ENCODE measurements around the gene LRRC61. TPM values are rescaled to one million over a fixed set of nuclear protein-coding genes. Genes with fewer than 3 reads are reported as not detected.

Gene LRRC61
- total and polyA plus RNA-seq, 2 of the 13 experiments (the other 11 are each of a cell fraction or from before 2014, with no cell fraction given): 33.0 to 34.8 TPM

DNA sequence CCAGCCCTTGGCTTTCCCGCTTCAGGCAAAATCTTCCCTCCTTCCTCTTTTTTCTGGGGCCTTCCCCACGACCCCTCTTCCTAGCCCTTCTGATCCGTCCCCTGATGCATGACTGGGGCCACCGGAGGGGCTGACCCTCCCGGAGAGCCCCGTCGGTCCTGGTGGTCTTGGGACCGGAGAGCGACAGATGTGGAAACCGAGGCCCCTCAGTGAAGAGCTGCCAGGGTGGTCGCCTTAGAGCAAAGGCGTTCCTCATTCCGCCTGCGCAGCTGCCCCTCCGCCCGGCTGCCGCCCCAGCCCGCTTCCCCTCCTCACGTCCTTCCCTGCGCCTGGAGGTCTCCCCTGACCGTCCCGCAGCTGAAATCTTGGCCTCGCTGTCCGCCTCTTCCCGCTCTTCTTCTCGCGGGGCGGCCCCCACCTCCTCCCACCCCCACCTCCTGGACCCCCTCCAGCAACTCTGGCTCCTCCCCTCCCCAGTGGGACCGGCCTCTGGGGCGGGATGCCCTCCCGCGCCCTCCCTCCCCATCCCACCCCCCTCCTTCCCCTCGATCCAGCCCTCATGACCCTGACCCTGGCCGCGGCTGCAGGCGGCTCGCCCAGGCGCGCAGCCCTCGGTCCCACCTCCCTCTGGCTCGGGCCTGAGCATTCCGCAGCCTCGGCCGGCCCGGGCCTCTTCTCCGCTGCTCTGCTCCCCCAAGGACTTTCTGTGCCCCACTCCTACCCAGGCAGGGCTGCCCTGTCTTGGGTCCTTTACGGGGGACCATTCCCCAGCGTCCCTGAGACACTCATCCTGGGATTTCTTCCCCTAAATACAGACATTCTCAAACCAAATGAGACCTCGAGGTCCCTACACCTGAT, 18.3 kb downstream of the LRRC61 start, which contains the start of gene RARRES2 (continued):
- TF ChIP-seq, protein P1, sequence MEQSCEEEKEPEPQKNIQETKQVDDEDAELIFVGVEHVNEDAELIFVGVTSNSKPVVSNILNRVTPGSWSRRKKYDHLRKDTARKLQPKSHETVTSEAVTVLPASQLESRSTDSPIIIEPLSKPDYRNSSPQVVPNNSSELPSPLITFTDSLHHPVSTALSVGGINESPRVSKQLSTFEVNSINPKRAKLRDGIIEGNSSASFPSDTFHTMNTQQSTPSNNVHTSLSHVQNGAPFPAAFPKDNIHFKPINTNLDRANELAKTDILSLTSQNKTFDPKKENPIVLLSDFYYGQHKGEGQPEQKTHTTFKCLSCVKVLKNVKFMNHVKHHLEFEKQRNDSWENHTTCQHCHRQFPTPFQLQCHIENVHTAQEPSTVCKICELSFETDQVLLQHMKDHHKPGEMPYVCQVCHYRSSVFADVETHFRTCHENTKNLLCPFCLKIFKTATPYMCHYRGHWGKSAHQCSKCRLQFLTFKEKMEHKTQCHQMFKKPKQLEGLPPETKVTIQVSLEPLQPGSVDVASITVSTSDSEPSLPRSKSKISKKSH (CRISPR knock-in tag; IDR thresholded peaks at IDR 0.05; ENCODE audit: borderline replicate concordance): no peak
- TF ChIP-seq FOXP1 (IDR thresholded peaks at IDR 0.05): no peak
- no peak for TF ChIP-seq FOXP1 (CRISPR knock-in tag; IDR thresholded peaks at IDR 0.05)
- TF ChIP-seq TBP (CRISPR knock-in tag; IDR thresholded peaks at IDR 0.05): no peak
- TF ChIP-seq RFXAP (CRISPR knock-in tag; IDR thresholded peaks at IDR 0.05; ENCODE audit: borderline replicate concordance): 0 out of 2 replicates have a peak, but pooled peaks have one; percentile 8
- no peak for TF ChIP-seq SRSF9 (IDR thresholded peaks at IDR 0.05; ENCODE audit: borderline replicate concordance, insufficient read depth, low read depth, low read length, poor library complexity, severe bottlenecking)
- no peak for TF ChIP-seq NONO (IDR thresholded peaks at IDR 0.05)
- TF ChIP-seq NONO (CRISPR knock-in tag; conservative IDR thresholded peaks at IDR 0.05): no peak
- TF ChIP-seq NFE2L2 (IDR thresholded peaks at IDR 0.05; ENCODE audit: low read length): no peak
- TF ChIP-seq, protein P2, sequence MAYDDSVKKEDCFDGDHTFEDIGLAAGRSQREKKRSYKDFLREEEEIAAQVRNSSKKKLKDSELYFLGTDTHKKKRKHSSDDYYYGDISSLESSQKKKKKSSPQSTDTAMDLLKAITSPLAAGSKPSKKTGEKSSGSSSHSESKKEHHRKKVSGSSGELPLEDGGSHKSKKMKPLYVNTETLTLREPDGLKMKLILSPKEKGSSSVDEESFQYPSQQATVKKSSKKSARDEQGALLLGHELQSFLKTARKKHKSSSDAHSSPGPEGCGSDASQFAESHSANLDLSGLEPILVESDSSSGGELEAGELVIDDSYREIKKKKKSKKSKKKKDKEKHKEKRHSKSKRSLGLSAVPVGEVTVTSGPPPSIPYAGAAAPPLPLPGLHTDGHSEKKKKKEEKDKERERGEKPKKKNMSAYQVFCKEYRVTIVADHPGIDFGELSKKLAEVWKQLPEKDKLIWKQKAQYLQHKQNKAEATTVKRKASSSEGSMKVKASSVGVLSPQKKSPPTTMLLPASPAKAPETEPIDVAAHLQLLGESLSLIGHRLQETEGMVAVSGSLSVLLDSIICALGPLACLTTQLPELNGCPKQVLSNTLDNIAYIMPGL (CRISPR knock-in tag; IDR thresholded peaks at IDR 0.05; ENCODE audit: borderline replicate concordance in 1 of 2, low read depth in 1 of 2): no peak; a peak in 1 of 4 replicates
- TF ChIP-seq ZNF484 (CRISPR knock-in tag; IDR thresholded peaks at IDR 0.05; ENCODE audit: borderline replicate concordance, low read depth): no peak
- TF ChIP-seq SP140L (CRISPR knock-in tag; IDR thresholded peaks at IDR 0.05; ENCODE audit: borderline replicate concordance): no peak
- peak; percentile 68 for TF ChIP-seq ZBTB7B (CRISPR knock-in tag; IDR thresholded peaks at IDR 0.05)
- TF ChIP-seq BRCA1 (CRISPR knock-in tag; IDR thresholded peaks at IDR 0.05): no peak
- TF ChIP-seq ERF (CRISPR knock-in tag; IDR thresholded peaks at IDR 0.05): 0 out of 2 replicates have a peak, but pooled peaks have one; percentile 25
- TF ChIP-seq, protein P3, sequence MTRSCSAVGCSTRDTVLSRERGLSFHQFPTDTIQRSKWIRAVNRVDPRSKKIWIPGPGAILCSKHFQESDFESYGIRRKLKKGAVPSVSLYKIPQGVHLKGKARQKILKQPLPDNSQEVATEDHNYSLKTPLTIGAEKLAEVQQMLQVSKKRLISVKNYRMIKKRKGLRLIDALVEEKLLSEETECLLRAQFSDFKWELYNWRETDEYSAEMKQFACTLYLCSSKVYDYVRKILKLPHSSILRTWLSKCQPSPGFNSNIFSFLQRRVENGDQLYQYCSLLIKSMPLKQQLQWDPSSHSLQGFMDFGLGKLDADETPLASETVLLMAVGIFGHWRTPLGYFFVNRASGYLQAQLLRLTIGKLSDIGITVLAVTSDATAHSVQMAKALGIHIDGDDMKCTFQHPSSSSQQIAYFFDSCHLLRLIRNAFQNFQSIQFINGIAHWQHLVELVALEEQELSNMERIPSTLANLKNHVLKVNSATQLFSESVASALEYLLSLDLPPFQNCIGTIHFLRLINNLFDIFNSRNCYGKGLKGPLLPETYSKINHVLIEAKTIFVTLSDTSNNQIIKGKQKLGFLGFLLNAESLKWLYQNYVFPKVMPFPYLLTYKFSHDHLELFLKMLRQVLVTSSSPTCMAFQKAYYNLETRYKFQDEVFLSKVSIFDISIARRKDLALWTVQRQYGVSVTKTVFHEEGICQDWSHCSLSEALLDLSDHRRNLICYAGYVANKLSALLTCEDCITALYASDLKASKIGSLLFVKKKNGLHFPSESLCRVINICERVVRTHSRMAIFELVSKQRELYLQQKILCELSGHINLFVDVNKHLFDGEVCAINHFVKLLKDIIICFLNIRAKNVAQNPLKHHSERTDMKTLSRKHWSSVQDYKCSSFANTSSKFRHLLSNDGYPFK (CRISPR knock-in tag; IDR thresholded peaks at IDR 0.05; ENCODE audit: borderline replicate concordance): no peak
- TF ChIP-seq, protein P4, sequence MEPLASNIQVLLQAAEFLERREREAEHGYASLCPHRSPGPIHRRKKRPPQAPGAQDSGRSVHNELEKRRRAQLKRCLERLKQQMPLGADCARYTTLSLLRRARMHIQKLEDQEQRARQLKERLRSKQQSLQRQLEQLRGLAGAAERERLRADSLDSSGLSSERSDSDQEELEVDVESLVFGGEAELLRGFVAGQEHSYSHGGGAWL (CRISPR knock-in tag; IDR thresholded peaks at IDR 0.05): no peak
- TF ChIP-seq ZSCAN9 (CRISPR knock-in tag; IDR thresholded peaks at IDR 0.05; ENCODE audit: borderline replicate concordance): no peak
- TF ChIP-seq ZNF788 (CRISPR knock-in tag; IDR thresholded peaks at IDR 0.05; ENCODE audit: borderline replicate concordance): no peak
- no peak for TF ChIP-seq HDAC6 (IDR thresholded peaks at IDR 0.05; ENCODE audit: low read depth, low read length)
- no peak for TF ChIP-seq ZNF607 (CRISPR knock-in tag; IDR thresholded peaks at IDR 0.05; ENCODE audit: borderline replicate concordance)
- TF ChIP-seq ZNF777 (CRISPR knock-in tag; IDR thresholded peaks at IDR 0.05): 0 out of 2 replicates have a peak, but pooled peaks have one; percentile 37
- no peak for TF ChIP-seq KAT8 (CRISPR knock-in tag; IDR thresholded peaks at IDR 0.05)
- no peak for TF ChIP-seq ZFP36L2 (CRISPR knock-in tag; IDR thresholded peaks at IDR 0.05)
- no peak for TF ChIP-seq RFXANK (CRISPR knock-in tag; IDR thresholded peaks at IDR 0.05)

Measured in HepG2 (cell line).